GM10266 (cell line): ENCODE results near the gene SDCBP2.

Source experiments
- DNase-seq: peaks from one replicate; pipeline ENCODE4 v3.0.0; 2012; ENCODE audit errors: extremely low spot score
- TF ChIP-seq, protein P1 (sequence below): IDR thresholded peaks from 2 replicates; pipeline ENCODE4 v1.5.1; 2012; ENCODE audit warnings: mild to moderate bottlenecking, low read depth; ENCODE audit not compliant: control insufficient read depth, insufficient read depth; ENCODE audit errors: missing control alignments

SDCBP2 gene, protein sequence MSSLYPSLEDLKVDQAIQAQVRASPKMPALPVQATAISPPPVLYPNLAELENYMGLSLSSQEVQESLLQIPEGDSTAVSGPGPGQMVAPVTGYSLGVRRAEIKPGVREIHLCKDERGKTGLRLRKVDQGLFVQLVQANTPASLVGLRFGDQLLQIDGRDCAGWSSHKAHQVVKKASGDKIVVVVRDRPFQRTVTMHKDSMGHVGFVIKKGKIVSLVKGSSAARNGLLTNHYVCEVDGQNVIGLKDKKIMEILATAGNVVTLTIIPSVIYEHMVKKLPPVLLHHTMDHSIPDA

GRCh38 chr20:1328680-1329330 lies at the start of gene SDCBP2:
TSS of gene SDCBP2 (minus strand) at chr20:1329139. CDS start at chr20:1320416, 8,723 bp downstream.
- no peak for DNase-seq
- TF ChIP-seq, protein P1, sequence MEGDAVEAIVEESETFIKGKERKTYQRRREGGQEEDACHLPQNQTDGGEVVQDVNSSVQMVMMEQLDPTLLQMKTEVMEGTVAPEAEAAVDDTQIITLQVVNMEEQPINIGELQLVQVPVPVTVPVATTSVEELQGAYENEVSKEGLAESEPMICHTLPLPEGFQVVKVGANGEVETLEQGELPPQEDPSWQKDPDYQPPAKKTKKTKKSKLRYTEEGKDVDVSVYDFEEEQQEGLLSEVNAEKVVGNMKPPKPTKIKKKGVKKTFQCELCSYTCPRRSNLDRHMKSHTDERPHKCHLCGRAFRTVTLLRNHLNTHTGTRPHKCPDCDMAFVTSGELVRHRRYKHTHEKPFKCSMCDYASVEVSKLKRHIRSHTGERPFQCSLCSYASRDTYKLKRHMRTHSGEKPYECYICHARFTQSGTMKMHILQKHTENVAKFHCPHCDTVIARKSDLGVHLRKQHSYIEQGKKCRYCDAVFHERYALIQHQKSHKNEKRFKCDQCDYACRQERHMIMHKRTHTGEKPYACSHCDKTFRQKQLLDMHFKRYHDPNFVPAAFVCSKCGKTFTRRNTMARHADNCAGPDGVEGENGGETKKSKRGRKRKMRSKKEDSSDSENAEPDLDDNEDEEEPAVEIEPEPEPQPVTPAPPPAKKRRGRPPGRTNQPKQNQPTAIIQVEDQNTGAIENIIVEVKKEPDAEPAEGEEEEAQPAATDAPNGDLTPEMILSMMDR, result no peak

DNA sequence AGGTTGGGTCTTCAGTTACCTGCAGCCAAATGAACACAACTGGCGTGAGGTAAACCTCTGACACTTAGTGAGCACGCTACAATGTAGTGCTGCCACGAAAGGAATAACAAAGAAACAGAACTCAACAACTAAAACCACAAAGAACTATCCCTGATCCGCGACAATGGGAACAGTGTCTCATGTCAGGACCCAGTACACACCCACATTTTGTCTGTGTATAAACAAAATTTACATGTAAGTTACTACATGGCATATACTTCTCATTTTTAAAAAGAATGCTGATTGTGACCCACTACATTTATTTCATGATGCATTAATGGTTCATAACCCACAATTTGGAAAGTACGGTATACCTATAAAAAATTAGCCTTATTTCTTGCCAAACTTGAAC lies 49.8 kb upstream of the SDCBP2 start:
- no peak for DNase-seq
- TF ChIP-seq, protein P1, result no peak

DNA sequence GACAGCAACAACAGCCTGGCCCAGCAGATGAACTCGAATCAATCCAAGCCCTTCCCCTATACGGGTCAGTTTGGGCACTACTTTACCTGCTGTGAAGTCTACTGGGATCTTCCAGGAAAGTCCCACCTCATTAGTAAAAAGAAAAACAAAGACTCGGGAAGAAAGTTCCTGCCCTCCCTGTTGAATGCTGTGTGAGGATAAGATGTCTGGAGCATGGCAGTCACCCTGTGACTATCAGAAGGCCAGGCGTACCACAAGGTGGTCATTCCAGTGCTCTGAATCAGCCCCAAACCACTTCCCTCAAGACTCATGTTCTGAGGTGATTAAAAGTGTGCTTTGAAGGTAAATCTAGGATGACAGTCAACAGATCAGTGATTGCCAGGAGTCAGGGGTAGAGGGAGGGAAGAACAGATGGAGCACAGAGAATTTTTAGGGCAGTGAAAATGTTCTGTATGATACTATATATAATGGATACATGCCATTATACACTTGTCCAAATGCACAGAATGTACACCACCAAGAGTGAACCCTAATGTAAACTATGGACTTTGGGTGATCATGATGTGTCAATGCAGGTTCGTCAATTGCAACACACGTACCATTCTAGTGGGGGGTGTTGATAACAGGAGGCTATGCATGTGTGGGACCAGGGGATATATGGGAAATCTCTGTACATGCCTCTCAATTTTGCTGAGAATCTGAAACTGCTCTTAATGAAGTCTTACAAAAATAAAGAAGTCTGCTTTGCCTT lies 49.2 kb upstream of the SDCBP2 start:
- TF ChIP-seq, protein P1, result no peak
- no peak for DNase-seq

GRCh38 chr20:1377341-1377871 lies 48.5 kb upstream of the SDCBP2 start:
- no peak for DNase-seq
- TF ChIP-seq, protein P1, result no peak

GRCh38 chr20:1376408-1377270 lies 47.7 kb upstream of the SDCBP2 start:
- TF ChIP-seq, protein P1, result no peak
- DNase-seq, result no peak

DNA sequence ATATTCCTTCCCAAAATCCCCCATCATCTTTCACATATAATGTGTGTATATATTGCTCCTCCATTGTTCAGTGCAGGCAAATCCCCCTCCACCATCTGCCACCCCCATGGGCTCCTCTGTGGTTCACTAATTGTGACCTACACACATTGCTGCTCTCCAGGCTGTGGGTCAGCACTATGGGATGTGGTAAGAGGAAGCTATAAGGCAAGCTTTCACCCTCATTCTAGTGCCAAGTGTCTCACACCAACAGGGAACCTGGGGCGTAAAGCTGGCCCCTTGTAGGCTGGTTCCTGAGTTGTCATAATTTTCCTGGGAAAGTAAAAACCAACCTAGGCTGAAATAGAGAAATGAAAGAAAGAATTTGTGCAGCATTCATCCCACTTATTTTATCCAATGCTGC lies 47.1 kb upstream of the SDCBP2 start:
- TF ChIP-seq, protein P1, result no peak
- no peak for DNase-seq
